ENCODE measurements around the gene RRP9.

Gene RRP9

DNA sequence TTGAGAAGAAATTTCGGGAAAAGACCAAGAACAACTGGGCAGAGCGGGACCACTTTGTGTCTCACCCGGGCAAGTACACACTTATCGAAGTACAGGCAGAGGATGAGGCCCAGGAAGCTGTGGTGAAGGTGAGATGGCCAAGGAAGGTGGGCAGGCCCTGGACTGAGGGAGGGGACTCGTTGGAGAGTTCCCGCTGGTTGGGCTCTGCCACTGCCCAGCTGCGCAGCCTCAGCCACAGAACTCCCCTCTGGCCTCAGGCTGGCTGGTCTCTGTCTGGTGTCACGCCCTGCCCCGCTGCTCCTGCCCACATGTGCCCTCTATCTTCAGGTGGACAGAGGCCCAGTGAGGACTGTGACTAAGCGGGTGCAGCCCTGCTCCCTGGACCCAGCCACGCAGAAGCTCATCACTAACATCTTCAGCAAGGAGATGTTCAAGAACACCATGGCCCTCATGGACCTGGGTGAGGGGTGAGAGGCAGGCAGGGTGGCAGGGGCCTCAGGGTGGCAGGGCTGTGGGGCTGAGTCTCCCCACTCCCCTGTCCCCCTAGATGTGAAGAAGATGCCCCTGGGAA lies 2.8 kb upstream of the RRP9 start:
- no peak for DNase-seq
- no peaks in the 10 kb centered on the region for H3K27me3 ChIP-seq (replicated peaks)
- TF ChIP-seq, protein P1, sequence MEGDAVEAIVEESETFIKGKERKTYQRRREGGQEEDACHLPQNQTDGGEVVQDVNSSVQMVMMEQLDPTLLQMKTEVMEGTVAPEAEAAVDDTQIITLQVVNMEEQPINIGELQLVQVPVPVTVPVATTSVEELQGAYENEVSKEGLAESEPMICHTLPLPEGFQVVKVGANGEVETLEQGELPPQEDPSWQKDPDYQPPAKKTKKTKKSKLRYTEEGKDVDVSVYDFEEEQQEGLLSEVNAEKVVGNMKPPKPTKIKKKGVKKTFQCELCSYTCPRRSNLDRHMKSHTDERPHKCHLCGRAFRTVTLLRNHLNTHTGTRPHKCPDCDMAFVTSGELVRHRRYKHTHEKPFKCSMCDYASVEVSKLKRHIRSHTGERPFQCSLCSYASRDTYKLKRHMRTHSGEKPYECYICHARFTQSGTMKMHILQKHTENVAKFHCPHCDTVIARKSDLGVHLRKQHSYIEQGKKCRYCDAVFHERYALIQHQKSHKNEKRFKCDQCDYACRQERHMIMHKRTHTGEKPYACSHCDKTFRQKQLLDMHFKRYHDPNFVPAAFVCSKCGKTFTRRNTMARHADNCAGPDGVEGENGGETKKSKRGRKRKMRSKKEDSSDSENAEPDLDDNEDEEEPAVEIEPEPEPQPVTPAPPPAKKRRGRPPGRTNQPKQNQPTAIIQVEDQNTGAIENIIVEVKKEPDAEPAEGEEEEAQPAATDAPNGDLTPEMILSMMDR (IDR thresholded peaks at IDR 0.05; ENCODE audit: low read depth, low read length, missing control alignments), result no peak
- no peaks in the 10 kb centered on the region for H3K36me3 ChIP-seq (replicated peaks)
- in situ Hi-C loops (cut with HindIII; ENCODE audit: low pct_ligation_motif_present, low sequenced_read_pairs), result no loop called here
- H3K27ac ChIP-seq, result no peak overlapping the region
- no peak overlapping the region for H3K4me3 ChIP-seq (ENCODE audit: low read depth, low read length)

DNA sequence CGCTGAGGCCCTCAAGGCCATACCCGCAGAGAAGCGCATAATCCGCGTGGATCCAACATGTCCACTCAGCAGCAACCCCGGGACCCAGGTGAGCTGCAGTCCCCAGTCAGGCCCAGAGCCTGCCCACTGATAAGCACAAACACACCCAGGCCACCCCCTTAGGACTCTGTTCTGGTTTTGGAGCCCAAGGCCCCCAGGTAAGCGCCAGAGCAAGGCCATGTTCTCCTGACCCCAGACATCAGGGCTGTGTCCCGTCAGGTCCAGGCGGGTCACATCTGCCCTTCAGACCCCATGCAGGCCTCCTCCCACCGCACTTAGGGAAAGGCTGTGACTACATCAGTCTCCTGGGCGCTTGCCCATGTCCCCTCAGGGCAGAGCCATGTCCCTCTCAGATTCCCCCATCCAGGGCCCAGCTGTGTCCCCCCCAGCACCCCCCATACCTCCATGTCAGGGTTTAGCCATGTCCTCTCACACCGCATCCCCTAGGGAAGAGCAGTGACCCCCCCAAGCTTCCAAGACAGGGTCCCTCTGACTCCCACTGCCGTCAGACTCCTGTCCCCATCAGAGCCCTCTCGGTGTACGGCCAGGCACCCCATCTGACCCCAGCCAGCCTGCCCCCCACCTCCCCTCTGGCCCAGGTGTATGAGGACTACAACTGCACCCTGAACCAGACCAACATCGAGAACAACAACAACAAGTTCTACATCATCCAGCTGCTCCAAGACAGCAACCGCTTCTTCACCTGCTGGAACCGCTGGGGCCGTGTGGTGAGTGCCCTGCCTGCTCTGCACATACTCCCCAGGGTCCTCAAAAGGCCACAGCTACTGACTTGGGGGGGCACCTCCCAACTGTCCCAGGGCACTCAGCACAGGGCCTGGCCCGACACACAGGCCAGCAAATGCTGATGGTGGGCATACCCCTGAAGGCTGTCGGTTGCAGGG lies 2.0 kb upstream of the RRP9 start:
- TF ChIP-seq, protein P1 (IDR thresholded peaks at IDR 0.05; ENCODE audit: low read depth, low read length, missing control alignments), result no peak
- DNase-seq, result no peak
- H3K4me3 ChIP-seq (ENCODE audit: low read depth, low read length), result no peak overlapping the region
- no peaks in the 10 kb centered on the region for H3K36me3 ChIP-seq (replicated peaks)
- H3K27me3 ChIP-seq (replicated peaks), result no peaks in the 10 kb centered on the region
- H3K27ac ChIP-seq, result no peak overlapping the region
- in situ Hi-C loops (cut with HindIII; ENCODE audit: low pct_ligation_motif_present, low sequenced_read_pairs), result no loop called here

DNA sequence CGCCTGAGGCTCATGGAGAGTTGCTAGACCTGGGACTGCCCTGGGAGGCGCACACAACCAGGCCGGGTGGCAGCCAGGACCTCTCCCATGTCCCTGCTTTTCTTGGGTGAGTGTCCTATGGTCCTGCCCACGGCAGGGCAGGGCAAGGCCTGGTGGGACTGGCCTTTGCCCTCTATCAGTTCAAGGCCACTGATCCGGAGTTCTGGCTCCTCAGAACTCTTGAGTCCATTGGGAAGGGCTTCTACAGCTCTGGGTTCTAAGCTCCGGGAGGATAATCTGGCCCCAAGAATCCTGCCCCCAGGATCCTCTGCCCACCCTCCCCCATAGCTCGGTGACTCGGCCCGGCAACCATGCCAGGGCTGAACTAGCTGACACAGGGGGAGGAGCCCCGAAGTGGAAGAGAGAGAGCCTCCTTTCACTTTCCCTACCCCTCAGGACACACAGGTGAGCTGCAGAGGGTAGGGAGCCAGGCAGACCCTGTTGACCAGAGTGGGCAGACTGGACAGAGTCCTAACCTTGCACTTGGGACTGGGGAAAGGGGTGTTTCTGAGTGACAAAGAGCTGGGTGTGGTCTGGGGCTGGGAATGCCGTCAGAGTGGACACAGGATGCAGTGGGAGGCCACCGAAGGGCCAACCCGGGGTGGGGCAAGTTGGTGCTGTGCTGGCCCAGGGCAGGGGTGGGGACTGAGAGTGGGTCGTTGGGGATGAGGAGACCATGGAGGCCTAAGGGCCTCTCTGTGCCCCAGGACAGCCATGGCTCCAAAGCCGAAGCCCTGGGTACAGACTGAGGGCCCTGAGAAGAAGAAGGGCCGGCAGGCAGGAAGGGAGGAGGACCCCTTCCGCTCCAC lies 1.1 kb upstream of the RRP9 start:
- peaks cover under 1% of the 10 kb centered on the region for H3K36me3 ChIP-seq (replicated peaks)
- TF ChIP-seq, protein P1 (IDR thresholded peaks at IDR 0.05; ENCODE audit: low read depth, low read length, missing control alignments), result no peak
- H3K27ac ChIP-seq, result peak overlapping the region; percentile 66
- DNase-seq, result peak; percentile 16
- peak overlapping the region; percentile 57 for H3K4me3 ChIP-seq (ENCODE audit: low read depth, low read length)
- in situ Hi-C loops (cut with HindIII; ENCODE audit: low pct_ligation_motif_present, low sequenced_read_pairs), result no loop called here
- no peaks in the 10 kb centered on the region for H3K27me3 ChIP-seq (replicated peaks)

DNA sequence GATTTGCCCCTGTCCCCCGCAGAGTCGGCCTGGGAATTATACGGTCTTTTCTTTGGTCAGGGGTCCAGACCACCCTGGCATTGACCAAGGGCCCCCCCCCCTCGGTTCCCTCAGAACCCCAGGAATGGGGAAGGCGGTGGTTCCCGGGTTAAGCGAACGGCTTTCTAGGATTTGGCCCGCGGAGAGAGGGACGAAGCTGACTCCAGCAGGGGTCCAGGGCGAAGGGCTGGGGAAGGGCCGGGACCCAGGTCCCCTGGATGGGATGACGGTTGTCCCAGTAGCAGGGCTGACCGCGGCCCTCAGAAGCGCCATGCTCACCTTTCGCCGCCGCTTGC lies 274 bp downstream of the RRP9 start:
- H3K27ac ChIP-seq, result no peak overlapping the region
- no peak for DNase-seq
- in situ Hi-C loops (cut with HindIII; ENCODE audit: low pct_ligation_motif_present, low sequenced_read_pairs), result no loop called here
- H3K4me3 ChIP-seq (ENCODE audit: low read depth, low read length), result peak overlapping the region; percentile 86
- peaks cover 14% of the 10 kb centered on the region for H3K36me3 ChIP-seq (replicated peaks)
- TF ChIP-seq, protein P1 (IDR thresholded peaks at IDR 0.05; ENCODE audit: low read depth, low read length, missing control alignments), result no peak
- H3K27me3 ChIP-seq (replicated peaks), result no peaks in the 10 kb centered on the region

DNA sequence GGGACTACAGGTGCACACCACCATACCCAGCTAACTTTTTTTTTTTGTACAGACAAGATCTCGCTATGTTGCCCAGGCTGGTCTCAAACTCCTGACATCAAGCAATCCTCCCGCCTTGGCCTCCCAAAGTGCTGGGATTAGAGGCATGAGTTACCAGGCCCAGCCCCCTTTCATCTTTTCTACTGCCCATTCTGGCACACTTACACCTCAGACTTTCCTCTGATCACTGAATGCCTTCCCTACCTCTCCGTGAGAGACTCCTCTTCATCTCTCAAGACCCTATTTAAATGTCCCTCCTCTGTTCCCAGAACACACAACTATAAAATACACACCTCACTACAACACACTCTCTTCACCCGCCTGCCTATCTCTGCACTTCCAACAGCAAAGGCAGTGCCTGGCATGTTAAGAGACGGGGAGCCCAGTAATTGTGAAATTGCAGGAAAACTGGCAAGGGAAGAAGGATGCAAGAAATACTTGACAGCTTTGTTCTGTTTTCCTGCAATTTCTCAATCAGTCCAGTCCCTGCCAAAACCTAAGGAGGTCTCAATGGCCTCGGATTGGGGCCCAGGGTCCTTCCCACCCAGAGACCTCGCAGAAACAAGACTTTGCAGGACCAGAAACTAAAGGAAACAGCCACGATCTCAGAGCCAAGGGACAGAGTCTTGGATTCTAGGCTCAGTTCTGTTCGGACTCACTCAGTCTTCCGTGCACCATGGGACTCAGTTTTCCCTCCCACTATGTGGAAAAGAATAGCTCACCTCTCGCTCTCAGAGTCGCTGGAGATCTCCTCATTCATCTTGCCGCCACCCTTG lies 849 bp downstream of the RRP9 start:
- in situ Hi-C loops (cut with HindIII; ENCODE audit: low pct_ligation_motif_present, low sequenced_read_pairs), result no loop called here

More for the DNA sequence above, 849 bp downstream of the RRP9 start:
- H3K27me3 ChIP-seq (replicated peaks), result no peaks in the 10 kb centered on the region
- H3K27ac ChIP-seq, result no peak overlapping the region
- H3K36me3 ChIP-seq (replicated peaks), result peaks cover 17% of the 10 kb centered on the region
- TF ChIP-seq, protein P1 (IDR thresholded peaks at IDR 0.05; ENCODE audit: low read depth, low read length, missing control alignments), result no peak
- DNase-seq, result no peak
- H3K4me3 ChIP-seq (ENCODE audit: low read depth, low read length), result peak overlapping the region; percentile 86
